ENCODE results near the gene FADS1.
A peak's percentile ranks its signal among the peaks of the same experiment; 100 is the strongest.

Gene FADS1

GRCh38 chr11:61793829-61794204 is 23.0 kb downstream of the FADS1 start:
- no peak for DNase-seq

DNA sequence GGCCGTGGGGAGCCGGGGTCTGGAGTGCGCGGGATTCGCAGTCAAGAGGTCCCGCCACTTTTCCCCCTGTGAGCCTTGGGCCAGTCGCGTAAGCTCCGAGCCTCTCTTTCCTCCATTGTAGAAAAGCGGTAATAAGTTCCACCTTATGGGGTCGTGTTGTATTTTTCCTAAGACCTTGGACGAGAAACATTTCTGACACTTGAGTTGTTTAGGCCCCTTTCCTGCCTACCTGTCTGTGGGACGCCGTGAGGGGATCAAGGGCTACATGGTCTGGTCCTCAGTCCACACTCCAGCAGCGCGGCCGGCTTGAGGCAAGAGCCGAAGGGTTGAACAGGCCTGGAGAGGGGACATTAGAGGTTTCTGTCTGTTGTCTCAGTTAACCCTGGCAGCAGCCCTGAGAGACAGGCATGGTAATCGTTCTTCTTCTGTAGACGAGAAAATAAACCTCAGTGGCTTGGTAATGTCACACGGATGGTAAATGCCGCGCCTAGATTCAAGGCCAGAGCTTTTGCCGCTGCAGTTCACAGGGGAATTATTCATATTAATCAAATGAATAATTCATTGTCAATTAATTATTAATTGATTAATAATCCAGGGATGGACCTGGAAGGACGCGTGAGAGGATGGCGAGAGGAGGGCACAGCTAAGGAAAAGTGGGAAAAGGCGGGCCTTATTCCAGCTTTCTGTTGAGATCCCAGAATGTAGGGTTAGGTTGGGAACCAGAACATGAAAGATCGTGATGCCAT is 23.5 kb downstream of the FADS1 start:
- DNase-seq = no peak

DNA sequence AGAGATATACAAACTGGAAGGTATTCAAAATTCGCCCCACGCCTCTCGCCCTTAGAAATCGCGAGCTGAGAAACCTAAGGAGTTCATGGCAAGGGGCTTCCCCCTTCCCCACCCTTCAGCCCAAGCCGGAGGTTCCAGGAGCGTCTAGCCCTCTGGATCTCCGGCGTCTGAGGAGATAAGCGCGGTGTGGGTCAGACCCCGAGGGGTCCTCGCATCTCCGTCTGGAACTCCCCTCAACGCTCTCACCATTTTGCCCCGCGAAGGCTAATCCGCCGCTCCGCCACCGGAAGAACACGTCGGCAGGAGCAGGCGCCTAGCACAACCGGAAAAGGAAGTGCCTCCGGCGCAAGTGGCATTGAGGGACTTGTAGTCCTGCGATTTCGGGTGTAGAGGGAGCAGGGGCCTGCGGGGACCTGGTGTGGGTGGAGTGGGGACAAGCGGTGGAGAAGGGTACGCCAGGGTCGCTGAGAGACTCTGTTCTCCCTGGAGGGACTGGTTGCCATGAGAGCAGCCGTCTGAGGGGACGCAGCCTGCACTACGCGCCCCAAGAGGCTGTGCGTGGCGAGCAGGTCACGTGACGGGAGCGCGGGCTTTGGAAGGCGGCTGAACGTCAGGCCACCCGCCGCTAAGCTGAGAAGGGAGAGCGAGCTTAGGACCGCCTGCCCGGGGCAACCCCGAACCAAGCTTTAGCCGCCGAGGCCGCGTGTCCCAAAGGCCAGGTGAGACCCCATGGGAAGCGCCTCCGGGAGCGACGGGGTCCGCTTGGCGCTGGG is 24.3 kb downstream of the FADS1 start, which contains the start of the genes FEN1 and TMEM258:
Gene FEN1 (plus strand): TSS at position 602 of the 773 bp plus-strand sequence. CDS start 2,451 bp downstream, outside the sequence.
Gene TMEM258 (minus strand): TSS at position 290 of the 773 bp plus-strand sequence. CDS start 41 bp downstream, at position 249.
- DNase-seq = peak; percentile 78 to 84

- peak; percentile 28 to 31 for DNase-seq
Measured at GRCh38 chr11:61791737-61792309, 25.0 kb downstream of the FADS1 start.

DNA sequence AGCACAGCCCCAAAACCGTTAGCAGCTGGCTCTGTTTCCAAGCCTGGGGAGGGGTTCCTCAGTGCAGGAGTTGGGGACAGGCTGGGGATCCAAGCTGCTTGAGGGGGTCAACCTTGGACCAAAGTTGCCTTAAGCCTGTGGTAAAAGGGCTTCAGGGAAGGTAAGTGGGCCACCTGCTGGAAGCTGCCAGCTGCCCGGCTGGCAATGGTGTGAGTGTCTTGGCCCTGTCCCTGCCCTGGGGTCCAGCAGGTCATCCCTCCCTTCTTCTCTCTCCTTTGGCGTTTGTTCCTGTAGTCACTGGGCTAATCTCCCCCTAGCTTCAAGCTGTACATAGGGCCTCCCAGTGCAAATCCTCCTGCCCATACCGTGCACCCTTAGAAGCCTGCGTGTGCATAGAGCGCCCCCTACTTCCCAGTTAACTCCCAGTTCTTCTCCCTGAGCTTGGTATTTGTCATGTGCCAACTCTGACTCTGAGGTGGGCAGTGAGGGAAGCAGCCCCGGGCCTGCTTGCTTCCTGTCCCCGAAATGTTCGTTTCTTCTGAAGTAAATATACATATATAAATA is 28.8 kb downstream of the FADS1 start:
- no peak for DNase-seq

DNA sequence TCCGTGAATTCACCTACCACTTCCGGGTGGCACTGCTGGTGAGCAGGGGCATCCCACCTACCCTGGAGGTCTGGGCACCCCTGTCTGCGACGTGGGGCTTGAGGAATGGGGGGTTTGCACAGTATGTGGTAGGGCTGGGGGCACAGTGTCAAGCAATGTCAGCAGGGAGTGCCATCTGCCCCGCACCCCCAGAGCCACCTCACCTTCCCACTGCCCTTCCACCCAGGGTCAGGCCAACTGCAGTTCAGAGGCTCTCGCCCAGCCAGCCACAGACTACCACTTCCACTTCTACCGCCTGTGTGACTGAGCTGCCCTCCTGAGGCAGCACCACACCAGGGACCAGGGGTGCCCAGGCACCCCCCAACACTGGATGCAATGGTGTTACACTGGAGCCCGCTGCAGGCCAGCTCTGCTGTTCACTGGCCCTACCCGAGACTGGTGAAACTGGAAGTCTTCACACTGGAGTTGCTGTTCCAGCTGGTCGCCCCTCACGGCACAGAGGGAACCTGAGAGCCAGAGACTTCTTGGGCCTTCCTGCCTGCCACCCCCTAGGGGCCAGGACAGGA is 30.9 kb downstream of the FADS1 start:
- DNase-seq = no peak

- no peak for DNase-seq
Measured at GRCh38 chr11:61784506-61784805, 32.3 kb downstream of the FADS1 start.

GRCh38 chr11:61783717-61784505 is 32.9 kb downstream of the FADS1 start:
- DNase-seq = no peak

GRCh38 chr11:61782841-61783240 is 34.0 kb downstream of the FADS1 start:
- no peak for DNase-seq

DNA sequence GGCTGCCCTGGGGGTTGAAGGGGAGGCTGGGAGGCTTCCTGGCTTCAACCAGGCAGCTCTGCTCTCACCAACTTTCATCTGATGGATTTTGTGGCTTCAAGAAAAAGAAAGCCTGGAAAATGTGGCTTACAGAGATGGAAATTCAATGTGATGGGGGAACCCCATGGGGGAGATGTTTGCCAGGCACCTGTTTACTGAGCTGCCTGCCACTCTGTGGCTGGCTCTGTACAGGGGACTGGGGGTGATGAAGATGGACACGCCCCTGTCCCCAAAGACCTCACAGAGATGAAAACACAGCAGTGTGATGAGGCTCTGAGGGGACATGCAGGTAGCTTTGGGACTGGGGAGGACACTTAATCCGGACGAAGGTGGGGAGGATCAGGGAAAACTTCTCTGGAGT is 34.5 kb downstream of the FADS1 start:
- no peak for DNase-seq

DNA sequence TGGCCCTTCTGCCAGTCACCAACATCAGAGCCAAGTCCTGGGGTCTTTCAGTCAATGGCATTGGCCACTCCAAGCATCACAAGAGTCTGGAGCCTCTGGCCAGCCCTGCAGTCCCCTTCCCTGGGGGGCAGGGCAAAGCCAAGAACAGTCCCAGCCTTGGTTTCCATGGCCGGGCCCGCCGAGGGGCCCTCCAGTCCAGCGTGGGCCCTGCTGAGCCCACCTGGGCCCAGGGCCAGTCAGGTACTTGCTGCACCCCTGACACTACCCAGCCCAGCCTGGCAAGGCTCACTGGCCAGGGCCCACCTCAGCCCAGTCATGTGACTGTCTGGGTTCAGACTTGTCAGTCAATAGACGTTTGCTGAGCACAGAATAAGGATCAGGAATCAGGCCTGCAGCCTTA is 35.2 kb downstream of the FADS1 start:
- no peak for DNase-seq

DNA sequence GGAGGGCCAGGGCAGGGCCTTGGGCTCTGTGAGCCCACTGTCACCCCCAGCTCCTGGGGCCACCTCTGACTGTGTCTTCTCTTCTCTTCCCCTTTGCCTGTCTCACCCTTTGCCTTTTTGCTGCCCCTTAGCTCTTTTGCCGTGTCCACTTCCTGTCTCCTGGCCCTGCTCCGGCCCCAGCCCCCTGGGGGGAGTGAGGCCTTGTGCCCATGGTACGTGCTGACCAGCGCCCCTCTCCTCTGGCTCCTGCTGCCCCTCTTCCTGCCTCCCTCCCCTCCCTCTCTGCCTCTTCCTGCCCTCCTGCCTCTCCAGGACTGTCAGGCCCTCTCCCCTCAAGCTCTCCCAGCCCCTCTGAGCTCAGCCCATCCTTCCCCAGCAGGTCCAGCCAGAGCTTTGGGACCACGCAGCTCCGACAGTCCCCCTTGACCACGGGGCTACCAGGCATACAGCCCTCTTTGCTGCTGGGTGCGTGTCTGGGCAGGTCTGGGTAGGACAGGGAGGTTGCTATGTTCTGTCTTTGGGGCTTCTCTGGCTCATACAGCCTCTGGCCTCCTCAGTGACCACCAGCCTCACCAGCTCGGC is 36.1 kb downstream of the FADS1 start:
- no peak for DNase-seq

- DNase-seq = no peak
Measured at GRCh38 chr11:61779666-61780525, 36.9 kb downstream of the FADS1 start.

- DNase-seq = no peak
Measured at GRCh38 chr11:61778920-61779650, 37.7 kb downstream of the FADS1 start.

DNA sequence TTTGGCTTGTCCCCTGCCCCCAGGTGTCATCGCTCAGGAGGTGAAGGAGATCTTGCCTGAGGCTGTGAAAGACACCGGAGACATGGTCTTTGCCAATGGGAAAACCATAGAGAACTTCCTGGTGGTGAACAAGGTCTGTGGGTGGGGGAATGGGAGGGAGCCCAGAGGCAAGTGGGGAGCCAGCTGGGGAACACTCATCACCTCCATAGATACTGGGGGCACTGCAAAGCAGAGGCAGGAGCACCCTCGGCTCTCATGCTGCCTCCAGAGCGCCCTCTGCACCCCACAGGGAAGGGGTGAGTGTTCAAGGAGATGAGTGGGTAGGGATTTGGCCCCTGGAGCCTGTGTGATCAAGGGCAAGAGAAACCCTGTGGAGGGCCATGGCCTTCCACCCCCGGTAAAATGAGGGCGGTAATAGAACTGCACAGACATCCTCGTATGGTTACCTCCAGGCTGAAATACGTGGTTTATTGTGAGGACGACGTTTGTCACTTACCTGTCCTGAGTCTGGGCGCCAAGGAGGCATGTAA is 38.4 kb downstream of the FADS1 start:
- no peak for DNase-seq

- DNase-seq = peak; percentile 46 to 54
Measured at GRCh38 chr11:61777234-61778090, 39.3 kb downstream of the FADS1 start.

DNA sequence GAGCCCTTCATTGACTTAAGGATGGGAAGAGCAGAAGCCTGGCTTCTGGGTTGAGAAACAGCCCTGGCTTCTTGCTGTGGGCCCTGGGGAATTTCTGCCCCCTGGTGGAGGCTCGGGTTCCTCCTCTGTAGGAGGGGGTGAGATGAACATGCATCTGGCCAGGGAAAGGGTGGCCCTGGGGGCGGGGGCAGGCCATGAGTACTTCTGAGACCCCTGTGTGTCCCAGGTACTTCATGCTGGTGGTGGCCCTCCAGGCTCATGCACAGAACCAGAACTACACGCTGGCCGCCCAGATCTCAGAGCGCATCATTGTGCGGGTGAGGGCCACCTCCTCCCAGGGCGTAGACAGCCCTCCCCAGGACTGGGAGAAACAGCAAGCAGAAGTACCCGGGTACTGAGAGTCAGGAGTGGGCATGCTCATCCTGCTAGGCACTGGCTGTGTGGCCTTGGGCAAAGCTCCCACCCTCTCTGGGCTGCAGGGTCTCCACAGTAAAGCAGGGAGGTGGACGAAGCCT is 40.2 kb downstream of the FADS1 start:
- peak; percentile 65 to 71 for DNase-seq
